ENCODE measurements around the gene UFC1.

UFC1 gene

DNA sequence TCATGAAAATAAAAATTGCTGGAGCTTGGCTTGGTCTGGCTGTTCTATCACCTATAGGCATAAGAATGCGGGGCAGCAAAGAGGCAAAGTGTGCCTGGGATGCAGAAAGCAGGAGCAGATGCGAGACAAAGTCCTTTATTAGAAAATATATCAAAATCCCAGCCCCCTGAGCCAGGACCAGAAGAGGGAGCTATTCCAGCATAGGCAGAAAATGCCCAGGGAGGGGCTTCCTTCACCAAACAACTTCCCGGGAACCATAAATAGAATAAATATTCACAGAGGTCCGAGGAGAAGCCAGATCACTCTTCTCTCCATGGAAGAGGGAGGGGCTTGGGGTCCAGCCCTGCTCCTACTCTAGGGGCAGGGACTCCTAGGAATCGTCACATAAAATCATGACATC, 17.4 kb downstream of the UFC1 start:
- DNase-seq (ENCODE audit: low spot score): no peak

DNA sequence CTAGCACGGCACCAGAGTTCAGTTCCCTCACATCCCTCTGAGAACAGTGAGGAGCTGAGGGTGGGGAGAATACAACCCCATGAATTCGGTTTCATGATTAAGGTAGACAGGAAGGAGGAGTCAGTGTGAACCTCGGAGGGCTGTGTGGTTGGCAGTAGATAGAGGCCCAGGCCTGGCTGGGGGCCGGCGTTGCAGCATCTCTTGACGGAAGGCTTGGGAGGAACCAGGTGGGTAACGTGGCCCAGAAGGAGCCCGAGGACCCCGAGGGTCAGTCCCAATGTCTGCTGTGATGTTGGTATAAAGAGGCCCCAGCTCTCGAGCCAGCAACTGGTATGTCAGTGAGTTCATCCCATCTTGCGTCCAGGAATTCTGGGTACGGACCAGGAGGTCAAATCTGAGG, 17.9 kb downstream of the UFC1 start:
- no peak for DNase-seq (ENCODE audit: low spot score)

DNA sequence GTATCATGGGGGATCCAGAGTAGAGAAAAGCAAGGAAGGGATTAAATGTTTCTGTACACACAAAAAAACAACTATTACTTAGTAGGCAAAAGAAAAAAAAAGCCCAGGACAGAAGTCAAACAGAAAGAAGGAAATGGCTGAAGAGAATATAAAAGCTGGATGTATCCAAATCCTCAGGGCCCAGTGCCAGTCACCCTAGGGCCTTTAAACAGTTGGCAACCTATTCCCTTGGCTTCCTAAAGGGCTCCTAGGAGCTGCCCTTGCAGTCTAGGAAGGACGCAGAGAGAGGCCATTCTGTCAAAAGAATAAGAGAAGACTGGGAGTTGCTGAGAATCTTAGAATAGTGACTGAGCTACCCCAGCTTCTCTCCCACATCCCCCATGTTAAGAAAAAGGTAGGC, 18.6 kb downstream of the UFC1 start:
- DNase-seq (ENCODE audit: low spot score): no peak

DNA sequence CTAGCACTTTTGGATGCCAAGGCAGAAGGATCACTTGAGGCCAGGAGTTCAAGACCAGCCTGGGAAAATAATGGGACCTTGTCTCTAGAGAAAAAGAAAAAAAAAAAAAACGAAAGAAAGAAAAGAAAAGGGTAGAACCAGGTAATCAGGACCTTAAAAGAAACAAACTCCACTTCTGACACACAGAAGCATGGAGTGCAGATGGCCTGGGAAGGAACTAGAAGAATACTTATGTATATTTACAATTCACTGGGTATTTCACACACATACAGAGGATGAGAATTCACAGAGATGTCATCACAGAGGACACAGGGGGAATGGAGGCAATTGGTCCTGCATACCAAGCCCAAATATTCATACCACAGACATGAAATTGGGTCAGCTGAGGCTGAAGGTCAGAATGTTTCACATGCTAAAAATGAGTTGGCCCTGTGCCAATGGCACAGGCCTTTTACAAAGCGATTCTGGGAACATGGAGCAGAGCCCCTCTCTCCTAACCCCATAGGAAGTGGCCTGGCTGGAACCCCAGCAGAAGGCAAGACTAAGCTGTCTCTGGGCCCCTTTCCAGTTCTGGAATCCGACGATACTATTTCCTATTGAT, 19.1 kb downstream of the UFC1 start:
- no peak for DNase-seq (ENCODE audit: low spot score)

DNA sequence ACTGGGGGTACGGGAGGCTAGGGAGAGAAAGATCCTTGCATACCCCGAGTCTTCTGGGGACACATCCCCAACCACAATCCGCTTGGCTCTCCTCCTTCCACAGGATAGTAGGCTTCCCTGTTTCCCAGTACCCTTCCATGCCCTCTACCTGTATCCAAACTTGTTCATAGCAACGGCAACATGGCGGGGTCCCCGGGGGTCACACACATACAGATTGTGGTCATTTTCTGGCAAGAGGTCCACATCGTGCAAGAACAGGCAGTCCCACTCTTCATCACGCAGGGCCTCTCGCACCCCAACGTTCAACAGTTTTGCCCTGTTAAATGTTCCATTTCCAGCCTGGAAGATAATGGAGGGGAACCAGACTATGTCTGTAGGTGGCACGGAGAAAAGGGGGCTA, 19.9 kb downstream of the UFC1 start:
- no peak for DNase-seq (ENCODE audit: low spot score)

DNA sequence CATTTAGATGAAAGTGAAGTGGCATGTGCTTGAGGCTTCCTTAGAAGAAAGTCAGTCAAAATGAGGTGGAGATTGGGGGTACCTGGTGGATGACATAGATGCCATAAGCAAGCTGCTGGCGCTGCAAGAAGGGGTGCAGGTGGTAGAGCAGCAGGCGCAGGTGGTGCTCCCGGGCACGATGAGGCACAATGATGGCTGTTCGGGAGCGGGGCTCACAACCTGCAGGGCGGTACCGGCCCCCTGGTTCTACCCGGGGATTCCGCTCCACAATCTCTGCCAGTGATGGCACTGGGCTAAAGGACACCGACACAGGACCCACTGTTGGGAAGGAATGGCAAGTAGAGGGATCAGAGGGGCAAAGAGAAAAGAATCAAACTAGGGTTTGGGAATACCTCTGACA, 21.1 kb downstream of the UFC1 start:
- DNase-seq (ENCODE audit: low spot score): no peak

DNA sequence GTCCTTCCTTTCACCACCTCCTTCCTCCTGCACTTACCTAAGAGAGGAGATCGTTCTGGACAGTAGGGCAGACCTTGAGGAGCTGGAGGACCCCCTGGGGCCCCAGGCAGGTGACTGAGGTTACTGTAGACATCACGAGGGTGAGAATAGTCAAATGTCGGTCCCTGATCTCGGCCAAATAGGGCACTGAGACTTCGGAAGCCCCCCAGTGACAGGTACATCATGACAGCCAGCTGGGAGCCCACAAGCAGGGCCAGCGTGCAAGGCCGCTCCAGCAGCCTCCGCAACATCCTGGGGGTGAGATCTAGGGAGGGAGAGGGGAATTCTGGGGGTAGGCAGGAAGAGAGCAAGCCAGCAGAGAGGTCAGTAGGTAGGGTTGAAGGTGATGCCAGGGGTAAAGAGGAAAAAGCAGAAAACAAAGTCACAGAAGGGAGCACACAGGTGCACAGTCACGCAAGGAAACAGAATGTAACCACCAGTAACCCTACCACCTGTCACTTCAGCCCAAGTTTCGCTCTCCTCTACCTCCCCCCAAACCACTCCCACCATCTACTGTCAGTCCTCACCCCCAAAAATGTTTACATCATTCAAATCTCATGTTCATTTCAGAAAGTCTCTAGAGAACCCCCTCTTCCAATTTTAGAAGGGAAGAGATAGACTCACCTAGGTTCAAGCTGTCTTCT, 22.1 kb downstream of the UFC1 start:
- no peak for DNase-seq (ENCODE audit: low spot score)

DNA sequence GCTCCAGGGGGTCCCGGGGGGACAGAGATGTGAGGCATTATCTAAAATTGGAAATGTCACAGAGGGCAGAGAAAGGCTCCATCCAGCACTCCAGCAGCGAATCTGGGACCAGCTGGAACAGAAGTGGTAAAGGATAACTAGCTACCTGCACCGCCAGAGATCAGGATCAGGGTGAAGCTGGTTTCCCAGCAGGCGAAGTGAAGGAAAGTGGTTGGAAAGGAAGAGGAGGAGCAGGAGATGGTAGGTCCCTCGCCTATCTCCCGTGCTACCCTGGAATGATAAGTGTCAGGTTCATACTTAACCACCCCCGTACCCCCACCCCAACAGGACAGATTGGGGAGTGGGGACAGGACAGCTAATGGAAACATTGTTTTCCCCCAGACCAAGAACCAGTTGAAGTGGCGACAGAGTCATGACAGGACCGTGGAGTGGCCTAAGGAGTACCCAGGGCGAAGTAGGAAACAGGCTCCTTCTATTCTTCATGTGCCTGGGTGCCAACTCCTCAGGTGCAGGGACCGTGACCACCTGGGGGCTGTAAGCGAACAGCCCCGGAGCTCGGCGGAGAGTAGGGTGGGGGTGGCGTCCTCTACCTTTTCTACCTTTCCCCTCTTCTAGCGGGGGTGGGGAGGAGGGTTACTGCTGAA, 22.8 kb downstream of the UFC1 start:
- no peak for DNase-seq (ENCODE audit: low spot score)

DNA sequence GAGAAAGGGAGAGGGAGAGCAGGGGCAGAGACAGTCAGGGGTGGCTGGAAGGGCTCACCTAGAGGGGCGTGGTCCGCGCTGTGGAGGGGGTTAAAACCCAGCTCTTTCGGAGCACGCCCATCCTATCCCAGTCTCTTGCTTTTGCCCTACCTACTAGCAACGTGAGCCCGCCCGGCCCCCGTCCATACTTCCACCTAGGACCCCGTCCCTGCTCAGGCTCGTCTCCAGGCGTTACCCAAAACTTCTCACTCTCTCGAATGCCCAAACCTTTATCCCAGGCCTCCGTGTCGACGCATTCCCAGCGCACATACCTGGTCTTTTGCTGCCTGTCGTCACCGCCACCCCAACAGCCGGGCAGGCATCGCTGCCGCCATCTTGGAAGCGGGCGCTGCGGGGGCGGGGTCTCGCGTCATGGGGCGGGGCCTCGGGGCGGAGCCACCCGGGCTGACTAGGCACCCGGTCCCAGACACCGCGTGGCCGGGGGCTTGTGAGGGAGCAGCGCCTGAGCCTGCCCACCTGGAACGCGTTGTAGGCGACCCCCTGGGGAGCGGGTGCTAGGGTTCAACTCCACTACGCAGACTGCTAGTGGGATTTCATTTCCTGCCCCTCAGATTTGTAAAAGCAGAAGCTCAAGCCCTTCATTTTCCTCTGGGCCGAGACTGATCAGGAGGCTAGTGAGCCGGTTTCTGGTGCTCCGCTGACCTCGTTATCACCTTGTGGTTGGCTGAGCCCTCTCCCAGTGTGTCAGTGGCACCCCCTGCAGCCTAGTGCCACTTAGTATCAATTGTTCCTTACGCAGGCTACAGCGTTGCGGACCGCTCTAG, 23.5 kb downstream of the UFC1 start, which contains the start of gene B4GALT3:
Gene B4GALT3 (minus strand): TSS at position 396 of the 824 bp plus-strand sequence. CDS start 1,447 bp downstream, outside the sequence.
- DNase-seq (ENCODE audit: low spot score): peak; percentile 96

DNA sequence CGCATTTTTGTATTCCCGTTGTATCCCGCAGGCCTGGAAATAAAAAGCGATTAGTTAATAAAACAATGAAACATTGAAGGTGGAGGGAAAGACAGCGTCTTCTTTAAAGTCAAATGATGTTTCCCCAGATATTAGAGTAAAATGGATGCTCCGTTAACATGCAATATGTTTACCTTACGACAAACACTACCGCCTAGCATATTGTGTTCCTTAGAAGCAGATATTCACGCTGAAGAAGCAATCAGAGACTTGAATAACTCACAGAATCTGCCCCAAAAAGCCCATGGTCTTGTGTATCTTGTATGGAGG, 24.1 kb downstream of the UFC1 start:
- DNase-seq (ENCODE audit: low spot score): no peak

DNA sequence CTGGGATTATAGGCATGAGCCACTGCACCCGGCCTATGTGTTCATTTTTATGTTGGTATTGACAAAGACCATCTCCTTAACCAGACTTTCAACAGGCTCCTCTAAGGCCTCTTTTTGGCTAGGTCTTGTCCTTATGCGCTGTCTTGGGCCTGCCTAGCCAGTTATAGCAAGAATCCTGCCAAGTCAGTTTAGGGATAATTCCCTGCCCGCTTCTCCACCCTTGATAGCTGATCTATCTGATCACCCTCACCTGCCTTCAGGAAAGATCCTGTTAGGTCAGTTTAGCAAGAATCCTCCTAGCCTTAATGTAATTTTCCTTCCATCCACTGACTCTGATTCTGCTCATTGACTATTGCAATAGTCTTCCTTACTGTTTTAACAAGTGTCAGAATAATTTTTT, 25.9 kb downstream of the UFC1 start:
- no peak for DNase-seq (ENCODE audit: low spot score)

DNA sequence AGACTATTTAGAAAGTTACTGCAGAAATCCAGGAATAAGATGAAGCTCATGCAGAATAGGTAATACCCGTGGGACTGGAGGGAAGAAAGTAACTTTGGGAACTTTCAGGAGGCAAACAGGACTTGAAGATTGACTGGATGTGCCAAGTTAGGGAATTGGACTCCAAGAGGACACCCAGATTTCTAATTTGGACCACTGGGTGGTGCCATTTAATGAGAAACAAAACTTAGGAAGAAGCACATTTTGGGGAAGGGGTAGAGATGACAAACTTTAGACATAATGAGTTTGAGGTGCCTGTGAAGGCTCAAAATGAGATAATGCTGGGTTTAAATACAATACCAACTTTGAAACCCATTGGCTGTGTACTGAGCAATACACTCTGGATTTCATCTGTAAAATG, 26.9 kb downstream of the UFC1 start:
- DNase-seq (ENCODE audit: low spot score): no peak

DNA sequence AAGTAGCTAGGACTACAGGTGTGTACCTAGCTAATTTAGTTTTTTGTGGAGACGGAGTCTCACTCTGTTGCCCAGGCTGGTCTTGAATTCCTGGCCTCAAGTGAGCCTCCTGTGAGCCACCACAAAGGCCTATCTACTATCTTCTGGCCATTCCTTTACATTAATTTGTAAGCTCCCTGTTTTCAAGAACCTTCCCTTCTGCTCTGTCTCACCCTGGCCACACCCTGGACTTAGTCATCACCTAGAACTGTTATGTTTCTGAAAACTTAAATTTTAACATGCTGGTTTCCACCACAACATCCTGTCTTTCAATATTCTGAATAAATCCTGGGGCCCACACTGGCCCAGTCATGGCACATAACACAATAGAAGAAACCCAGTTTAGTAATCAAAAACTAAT, 28.4 kb downstream of the UFC1 start:
- DNase-seq (ENCODE audit: low spot score): no peak

DNA sequence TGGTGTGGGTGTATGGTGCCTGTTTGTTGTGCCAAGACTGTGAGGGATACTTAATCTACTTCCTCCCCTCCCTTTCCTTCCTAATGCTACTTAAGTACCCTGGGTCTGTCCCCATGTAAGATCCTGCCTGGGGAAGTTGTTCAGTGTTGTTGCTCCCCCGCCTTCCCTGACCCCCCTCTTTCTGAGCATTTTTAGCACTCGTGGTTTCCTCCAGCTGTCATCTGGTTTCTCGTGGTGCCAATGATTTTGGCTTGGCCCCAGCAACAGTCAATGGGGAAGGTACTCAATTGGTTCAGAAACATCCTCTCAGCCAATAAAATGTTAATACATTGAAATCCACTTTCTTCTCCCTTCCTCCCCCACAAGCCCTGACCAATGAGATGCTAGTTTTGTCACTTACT, 31.5 kb downstream of the UFC1 start:
- DNase-seq (ENCODE audit: low spot score): no peak

DNA sequence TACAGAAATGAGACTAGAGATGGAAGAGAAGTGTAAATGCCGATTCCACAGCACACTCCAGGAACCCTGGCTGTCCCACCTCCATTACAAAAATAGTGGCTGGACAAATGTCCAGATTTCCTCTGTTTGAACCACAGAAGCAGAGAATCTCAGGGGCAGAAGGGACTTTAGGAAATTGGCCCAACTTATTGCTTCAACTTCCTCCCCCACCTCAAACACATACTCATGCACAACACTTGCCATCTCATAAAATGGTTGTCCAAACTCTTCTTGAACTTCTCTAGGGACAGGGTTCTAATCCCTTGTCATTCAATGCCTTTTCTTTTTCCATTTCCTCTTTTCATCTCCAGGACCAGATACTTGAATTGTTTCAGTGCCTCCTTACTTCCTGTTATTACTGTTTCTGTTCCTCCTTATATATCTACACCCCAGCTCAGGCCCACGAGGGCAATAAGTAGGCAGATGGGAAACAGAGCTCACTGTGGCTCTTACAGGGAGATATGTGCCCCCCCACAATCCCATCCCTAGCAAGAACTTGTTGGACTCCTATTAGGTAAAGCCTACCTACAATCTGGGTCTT, 32.0 kb downstream of the UFC1 start:
- no peak for DNase-seq (ENCODE audit: low spot score)

DNA sequence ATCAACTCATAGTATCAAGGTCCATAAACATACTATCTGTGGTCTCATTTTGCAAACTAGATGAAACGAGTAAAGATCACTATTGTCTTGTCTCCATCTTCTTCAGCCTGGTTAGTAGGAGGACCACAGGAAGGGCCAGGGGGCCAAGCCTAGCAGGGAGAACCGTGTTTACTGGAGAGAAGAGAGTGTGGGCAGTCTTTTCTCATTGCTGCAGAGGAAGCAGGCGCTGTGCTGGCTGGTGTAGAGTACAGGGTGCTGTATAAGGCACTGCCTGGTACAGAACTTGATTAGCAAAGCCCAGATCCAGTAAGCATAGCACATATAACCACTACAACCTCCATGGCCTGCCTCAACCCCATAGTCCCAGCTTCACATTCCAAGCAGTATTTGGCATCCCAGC, 33.5 kb downstream of the UFC1 start:
- DNase-seq (ENCODE audit: low spot score): no peak

DNA sequence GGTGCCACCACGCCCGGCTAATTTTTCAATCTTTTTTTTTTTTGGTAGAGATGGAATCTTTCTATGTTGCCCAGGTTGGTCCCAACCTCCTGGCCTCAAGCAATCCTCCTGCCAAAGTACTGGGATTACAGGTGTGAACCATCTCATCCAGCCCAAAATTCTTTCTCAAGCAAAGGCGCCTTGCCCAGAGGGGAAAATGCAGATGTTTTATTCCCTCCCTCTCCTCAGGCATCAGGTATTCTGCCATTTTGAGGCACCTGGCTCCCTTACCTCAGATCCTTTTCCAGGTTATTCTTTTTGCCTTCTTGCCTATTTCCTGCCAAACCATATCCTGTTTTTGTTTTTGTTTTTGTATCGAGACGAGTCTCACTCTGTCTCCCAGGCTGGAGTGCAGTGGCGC, 34.6 kb downstream of the UFC1 start:
- DNase-seq (ENCODE audit: low spot score): no peak

DNA sequence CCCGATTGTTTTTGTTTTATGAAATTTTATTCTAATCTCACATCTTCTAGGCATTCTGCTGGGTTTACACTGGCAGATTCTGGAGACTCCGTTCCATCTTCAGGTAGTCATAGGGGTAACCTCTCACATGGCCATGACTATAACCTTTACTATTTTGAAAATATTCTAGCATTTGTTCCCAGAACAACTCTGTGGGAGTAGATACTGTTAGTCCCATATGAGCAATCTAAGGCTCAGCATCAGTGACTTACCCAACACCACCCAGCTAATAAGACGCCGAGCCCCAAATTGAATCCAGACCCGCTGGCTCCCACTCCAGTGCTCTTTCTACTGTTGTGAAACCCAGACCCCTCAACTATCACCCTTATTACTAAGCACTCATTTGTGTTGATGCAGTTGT, 35.3 kb downstream of the UFC1 start:
- DNase-seq (ENCODE audit: low spot score): no peak

DNA sequence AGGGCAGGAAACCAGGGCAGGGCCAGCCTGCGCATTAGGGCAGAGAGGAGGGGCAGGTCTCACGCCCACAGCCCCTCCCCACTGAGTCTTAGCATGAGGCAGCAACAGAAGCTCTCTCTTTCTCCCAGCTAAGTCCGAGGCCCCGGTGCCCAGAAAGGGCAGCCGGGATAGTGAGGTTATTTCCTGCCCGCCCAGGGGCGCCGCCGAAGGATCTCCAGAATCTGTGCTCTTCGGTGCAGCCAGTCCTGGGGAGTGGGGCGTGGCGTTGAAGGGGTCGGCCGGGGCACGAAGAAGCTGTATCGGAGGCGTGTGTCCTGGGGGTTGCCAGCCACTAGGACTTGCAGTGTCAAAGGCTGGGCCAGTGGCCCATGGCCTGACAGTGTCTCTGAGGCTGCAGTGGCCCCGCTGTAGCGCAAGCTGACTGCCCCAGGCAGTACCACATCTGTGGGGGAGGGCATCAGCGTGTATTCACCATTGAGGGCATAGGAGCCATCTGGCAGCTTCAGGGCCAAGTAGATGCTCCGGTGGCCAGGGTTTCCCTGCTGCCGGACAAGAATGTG, 37.3 kb downstream of the UFC1 start:
- no peak for DNase-seq (ENCODE audit: low spot score)

DNA sequence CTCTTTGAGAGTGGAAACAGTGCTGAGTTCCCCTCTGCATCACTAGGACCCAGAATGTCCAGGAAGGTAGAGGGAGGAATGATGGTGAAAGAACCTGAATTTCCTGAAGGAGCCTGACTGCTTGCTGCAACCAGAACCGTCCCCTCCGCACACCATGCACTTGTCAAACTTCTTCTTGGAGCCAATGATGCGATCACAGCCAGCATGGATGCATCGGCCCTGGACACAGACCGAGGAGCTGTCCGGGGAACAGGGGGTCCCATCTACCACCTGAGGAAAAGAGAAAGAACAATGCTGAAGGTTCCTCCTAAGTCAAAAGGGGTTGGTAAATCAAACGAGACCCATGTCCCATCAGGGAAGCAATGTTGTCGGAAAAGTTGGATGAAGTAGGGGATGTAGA, 38.2 kb downstream of the UFC1 start:
- no peak for DNase-seq (ENCODE audit: low spot score)

DNA sequence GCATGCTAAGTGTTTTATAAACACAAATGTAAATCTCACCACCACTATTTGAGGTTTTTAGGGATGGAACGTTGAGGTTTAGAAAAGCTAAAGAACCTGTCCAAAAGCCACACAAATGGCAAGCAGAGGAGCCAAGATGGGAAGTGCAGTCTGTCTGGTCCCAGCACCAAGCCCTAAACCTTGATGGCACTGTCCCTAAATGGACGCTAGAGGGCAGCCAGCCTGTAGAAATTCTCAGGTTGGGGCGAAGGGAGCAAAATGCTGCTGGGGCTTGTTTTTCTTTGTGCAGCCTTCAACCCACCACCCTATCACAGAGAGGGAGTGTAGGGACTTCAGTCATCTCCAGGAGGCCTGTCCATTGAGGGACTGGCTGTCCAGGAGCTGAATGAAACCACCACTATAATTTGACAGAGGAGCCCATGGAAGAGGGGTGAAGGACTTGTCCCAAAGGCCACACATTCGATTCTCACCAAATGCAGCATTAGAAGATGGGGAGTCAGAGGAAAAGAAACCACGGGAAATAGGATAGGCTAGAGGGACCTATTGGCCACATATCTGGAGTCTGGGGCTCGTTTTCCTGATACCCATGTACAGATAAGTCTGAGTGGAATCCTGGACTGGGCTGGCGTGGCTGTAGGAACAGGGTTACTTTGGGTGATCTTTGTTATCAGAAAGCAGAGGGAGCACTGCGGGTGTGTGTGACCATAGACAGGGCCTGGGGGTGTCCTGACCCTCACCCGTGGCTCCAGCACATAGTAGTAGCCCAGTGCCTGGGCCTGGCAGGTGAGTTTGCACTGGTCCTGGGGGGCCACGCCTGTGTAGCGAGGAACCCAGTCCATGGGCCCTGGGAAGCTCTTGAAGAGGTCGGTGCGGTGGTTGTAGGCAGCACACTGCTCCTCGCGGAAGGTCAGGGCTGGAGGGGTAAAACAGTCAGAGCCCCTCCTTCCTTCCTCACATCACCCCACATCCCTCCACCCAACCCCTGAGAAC, 39.0 kb downstream of the UFC1 start:
- peak; percentile 72 for DNase-seq (ENCODE audit: low spot score)

All from ecto neural progenitor cell (in vitro differentiated cells).